NCI-H1436 treated with DMSO at 0.1 percent for 48 hours (cell line): Measurements from ENCODE around the gene SQSTM1.

Experiments used
- DNase-seq: peaks from one replicate; lab custom pipeline; 2025; lab: John Stamatoyannopoulos, UW

The SQSTM1 gene

GRCh38 chr5:179806250-179807048 lies 14.3 kb upstream of the SQSTM1 start, which contains the start of gene MGAT4B:
Gene MGAT4B, minus strand, starts transcription at chr5:179806866. Its CDS starts 283 bp downstream, at chr5:179806583.
- no peak for DNase-seq

GRCh38 chr5:179812135-179812825 lies 8.4 kb upstream of the SQSTM1 start:
- DNase-seq, result no peak

DNA sequence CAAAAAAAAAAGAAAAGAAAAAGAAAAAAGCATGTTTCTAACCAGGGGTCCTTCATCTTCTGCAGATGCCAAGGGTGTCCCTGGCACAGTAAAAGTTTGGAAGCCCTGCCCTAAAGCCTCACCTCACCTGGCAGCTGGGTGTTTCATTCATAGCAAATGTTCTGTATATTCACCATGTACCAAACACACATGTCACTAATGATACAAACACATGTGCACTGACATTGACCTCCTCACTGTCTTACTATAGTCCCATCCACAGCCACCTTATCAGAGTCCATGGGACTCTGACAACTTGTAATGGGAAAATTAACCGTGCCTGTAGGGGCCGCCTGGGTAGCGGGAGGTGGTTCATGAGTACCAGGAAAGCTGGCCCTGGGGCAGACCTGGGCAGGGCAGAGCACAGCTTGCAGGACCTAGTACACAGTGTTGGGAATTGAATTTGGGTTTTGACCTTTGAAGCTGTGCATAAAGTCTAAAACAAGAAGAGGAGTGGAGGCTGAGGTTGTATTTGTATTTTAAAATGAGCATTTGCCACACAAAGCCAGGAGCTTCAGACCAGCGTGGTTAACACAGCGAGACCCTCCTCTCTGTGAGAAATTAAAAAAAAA lies 7.6 kb upstream of the SQSTM1 start:
- no peak for DNase-seq

DNA sequence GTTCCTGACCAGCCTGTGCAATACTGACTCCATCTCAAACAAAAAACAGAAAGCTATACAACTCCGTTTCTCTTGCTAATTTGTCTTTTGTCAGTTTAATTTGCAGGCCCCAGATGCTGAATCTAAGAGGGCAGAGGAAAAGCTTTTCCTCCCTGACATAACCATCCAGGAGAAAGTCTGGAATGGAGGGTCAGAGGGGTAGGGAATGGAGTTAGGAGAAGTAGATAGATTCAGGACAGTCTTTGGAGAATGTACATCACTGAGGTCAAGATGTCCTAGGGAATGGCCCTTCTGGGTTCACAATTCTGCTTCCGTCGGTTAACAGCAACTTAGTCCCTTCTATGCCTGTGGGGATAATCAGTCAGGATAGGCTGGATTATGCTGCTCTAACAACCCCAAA lies 6.6 kb upstream of the SQSTM1 start:
- no peak for DNase-seq

- DNase-seq, result no peak
Measured at GRCh38 chr5:179815491-179816249, 5.0 kb upstream of the SQSTM1 start.

- no peak for DNase-seq
Measured at GRCh38 chr5:179816401-179816795, 4.3 kb upstream of the SQSTM1 start.

DNA sequence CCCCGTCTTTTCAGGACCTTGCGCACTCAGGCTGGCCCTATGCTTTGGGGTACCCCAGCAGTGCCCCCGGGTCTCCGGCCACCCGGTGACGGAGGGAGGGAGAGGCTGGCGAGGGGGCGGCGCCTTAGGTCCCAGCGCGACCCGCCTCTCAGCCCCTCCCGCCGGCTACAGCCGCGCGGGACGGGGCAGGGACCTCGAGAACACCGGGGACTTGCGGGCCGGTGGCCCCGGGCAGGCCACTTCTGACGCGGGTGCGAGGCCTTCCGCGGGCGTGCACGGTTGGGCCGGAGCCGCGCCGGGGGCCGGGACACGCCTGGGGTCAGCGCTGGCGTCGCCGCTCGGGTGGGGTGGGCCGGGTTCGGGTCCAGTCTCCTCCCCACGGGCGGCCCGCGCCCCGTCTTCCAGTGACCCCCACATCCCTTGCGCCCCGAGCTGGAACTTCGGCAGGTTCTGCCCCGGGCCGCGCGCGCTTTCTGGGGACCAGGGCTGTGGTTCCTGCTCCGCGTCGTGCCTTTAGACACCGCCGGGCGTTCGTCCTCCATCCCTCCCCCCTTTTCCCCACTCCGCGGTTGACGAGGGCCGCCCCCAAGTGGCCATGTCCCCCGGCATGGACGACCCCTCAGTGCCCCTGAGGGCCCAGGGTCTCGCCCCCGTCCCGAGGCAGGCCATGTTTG lies 3.8 kb upstream of the SQSTM1 start:
- no peak for DNase-seq

GRCh38 chr5:179817470-179817840 lies 3.2 kb upstream of the SQSTM1 start:
- DNase-seq, result no peak

DNA sequence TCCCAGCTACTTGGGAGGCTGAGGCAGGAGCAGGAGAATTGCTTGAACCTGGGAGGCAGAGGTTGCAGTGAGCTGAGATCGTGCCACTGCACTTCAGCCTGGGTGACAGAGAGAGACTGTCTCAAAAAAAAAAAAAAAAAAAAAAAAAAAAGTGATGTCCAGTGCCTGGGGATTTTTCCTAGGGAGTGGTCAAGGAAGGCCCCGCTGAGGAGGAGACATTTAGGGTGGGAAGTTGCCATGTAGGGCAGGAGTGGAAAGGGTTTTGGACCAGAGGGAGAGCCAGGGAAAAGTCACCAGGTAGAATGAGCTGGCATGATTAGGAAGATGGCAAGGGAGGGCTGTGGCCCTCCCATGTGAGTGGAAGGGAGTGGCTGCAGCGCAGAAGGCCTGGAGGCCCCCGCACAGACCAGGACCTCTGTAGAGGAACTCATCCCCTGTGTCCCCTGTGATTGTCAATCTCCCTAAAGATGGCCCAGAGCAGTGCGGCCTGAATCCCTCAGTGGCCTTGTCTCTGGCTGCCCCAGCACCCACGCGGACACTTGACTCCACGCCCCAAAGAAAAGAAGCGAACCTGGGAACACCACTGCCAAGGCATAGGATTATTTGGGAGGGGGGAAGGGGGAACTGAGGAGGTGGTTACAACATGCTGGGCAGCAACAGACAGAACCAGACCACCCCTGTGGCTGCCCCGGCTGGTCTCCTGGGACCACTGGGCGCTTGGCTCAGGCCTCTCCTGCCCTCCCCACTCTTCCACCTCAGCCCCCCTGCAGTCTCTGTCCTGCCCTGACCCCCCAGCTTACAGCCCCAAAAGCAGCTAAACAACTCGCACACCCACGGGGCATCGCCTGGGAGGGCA lies 2.6 kb upstream of the SQSTM1 start:
- DNase-seq, result no peak

DNA sequence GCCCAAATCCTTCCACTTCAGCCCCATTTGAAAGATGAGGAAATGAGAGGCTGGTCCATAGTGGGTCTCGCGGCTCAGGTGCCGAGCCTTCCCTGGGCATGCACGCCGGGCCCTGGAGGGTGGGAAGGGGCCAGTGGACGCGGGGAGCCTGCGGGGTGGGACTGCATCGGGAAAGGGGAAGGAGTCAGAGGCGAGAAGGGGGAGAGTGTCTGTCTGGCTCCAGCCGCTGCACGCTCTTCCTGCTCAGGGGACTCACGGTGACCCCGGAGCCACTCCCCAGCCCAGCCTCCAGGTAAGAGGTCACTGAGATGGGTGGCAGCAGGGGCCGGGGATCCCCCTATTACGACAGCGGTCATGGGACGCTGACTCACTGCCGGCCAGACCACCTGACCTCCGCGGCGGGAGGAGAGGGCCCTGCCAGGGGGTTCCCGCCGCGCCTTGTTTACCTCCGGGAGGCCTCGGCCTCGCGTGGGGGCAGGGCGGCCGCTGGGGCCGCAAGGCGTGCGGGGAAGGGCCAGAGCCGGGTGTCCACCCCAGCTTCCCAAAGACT lies 1.9 kb upstream of the SQSTM1 start:
- DNase-seq, result no peak

DNA sequence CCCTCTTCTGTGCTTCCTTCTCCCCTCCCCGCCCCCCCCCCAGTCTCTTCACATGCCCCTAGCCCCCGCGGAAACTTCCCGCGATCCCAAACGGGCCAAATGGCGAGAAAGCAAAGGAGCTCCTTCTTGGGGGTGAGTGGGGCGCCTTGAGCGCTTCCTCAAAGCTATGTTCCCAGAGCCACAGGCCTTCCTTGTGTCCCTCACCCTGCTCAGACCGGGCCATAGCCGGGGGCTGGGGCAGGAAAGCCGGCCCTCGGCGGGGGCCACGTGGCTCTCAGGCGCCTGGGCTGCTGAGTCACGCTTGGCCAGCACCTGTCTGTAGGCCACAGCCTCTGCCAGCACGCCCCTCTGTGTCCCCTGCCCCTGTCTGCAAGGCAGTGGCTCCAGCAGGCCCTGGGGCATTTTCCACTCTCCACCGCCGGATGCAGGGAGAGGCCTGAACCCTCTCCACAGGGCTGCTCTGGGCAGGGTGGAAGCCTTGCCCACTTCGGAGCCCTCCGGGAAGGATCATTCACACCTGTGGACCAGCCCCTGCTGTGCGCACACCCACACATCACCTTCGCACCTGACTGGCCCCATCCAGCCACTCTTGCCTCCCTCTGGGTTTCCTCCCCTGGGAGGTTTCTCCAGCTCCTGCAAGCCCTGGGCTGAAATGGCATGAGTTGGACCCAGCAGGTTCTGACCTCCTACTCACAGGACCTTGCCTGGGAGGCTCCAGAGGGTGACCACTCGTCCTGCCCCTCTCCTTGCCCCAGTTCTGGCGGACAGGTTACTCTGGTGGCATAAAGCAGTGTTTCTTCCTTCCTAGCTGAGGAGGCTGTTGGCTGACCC lies 1.2 kb upstream of the SQSTM1 start:
- no peak for DNase-seq

- DNase-seq, result no peak
Measured at GRCh38 chr5:179820127-179820482, 600 bp upstream of the SQSTM1 start.

- peak; percentile 8 for DNase-seq
Measured at GRCh38 chr5:179821298-179822058, 773 bp downstream of the SQSTM1 start.

DNA sequence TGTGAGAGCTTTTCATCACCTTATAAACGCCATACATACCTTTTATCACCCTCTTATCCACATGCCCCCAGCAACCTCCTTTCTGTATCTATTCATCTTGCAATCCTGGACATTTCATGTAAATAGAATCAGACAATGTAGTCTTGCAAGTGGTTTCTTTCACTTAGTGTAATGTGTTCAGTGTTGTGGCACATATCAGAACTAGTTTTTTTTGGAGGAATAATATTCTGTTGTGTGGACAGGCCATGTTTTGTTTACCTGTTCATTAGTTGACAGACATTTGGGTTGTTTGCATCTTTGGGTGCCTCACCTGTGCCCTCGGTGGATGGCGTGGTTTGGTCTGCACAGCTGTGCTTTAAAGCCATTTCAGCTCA lies 1.3 kb downstream of the SQSTM1 start:
- no peak for DNase-seq

DNA sequence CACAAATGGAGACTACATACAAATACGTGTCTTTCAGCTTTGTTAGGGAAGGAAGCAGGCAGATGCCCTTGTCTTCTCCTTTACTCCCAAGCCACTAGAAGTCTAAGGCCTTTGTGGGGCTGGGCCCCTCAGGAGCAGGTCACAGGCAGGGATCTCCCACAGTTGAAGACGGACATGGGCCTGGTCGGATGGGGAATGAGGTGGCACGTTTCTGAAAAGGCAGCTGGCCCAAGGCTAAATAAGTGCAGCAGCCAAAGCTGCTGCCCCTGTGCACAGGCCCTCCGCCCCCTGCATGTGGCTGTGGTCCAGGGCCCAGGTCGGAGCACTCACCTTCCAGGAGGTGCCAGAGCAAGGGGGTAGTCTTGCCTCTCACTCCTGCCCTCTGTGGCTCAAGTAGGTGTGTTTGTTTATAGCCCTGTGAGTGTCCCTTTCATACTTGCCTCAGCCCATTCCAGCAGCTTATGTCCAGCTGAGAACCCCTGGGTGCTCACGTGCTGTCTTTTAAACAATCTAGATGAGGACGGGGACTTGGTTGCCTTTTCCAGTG lies 1.8 kb downstream of the SQSTM1 start:
- DNase-seq, result no peak

DNA sequence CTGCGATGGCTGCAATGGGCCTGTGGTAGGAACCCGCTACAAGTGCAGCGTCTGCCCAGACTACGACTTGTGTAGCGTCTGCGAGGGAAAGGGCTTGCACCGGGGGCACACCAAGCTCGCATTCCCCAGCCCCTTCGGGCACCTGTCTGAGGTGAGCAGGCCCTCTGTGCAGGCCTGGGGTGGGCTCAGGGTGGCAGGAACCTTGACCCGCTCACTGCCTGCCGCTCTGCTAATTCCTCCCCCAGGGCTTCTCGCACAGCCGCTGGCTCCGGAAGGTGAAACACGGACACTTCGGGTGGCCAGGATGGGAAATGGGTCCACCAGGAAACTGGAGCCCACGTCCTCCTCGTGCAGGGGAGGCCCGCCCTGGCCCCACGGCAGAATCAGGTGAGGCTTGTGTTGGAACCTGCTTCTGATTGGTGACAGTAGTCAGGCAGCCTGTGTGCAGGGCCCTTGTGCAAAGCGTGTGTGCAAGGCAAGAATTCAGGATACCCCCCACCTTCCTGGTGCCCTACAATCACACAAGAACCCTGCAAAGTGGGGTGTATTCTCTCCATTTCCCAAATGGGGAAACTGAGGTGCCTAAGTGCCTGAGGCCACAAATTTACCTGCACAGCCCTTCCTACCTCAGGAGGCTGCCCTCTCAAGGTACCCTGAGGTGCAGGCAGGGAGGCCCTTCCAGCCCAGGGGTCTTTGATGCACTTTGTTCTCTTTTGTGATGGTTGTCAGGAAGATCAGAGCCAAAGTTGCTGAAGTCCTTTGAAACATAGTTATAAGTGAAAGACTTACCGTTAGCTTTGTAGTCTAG lies 3.4 kb downstream of the SQSTM1 start:
- DNase-seq, result no peak

- no peak for DNase-seq
Measured at GRCh38 chr5:179824745-179825112, 4.0 kb downstream of the SQSTM1 start.

GRCh38 chr5:179825655-179826182 lies 5.0 kb downstream of the SQSTM1 start:
- no peak for DNase-seq
